ENCODE results near the gene SP140.
"Not testable (repeated sequence)": the region's sequence is repeated elsewhere in the genome, so short reads cannot be mapped to it uniquely, and the experiment has no call there.

The SP140 gene

GRCh38 chr2:230222829-230223228, 2.7 kb upstream of the SP140 start:
- not testable (repeated sequence) for H3K4me3 ChIP-seq (ENCODE audit: low read depth, low read length); DNase-seq (ENCODE audit: low read depth)

GRCh38 chr2:230224458-230224857, 1.1 kb upstream of the SP140 start:
- H3K4me3 ChIP-seq (ENCODE audit: low read depth, low read length): no peak overlapping the region

DNA sequence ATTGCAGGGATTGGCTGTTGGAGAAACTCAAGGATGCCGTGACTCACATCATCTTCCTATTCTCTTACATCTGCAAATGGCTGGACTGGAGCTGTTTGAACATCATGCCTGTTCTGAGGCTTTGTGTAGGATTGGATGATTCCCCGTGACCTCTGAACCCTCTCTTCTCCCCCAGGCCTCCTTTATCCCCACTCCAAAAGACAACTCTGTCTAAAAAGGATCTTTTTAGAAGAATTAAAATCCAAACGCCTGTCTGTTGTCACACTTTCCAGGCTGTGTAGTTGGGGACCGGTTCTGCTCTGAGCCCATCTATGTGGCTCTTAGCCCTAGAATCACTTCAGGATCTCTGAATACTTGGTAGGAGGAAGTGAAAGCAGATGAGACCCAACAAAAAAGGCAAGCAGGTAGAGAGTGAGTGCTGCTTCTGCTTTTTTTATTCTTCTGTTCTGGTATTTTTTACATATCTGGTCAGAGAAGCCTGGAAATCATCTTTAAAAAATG, 565 bp downstream of the SP140 start:
- DNase-seq (ENCODE audit: low read depth): no peak

More at GRCh38 chr2:230224458-230224857, 1.1 kb upstream of the SP140 start:
- DNase-seq (ENCODE audit: low read depth): no peak

DNA sequence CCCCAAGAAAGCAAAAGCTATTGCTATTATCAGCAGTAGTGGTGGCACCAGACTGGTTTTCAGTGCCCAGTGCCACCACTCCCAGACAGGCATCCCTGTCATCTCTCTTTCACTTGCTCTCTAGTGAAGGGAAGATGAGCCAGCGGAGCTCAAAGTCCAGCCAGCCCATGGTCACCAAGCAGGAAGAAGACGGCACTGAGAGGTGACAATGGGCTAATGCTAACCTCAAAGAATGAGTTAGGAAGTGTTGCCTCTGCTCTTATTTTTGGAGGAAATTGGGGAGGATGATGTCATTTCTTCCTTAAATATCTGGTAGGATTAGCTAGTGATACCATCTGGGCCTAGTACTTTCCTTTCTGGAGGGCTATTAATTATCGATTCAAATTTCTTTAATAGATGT, 1.7 kb downstream of the SP140 start:
- H3K4me3 ChIP-seq (ENCODE audit: low read depth, low read length): no peak overlapping the region
- no peak for DNase-seq (ENCODE audit: low read depth)

More for the DNA sequence above, 565 bp downstream of the SP140 start:
- no peak overlapping the region for H3K4me3 ChIP-seq (ENCODE audit: low read depth, low read length)

GRCh38 chr2:230230087-230230486, 4.6 kb downstream of the SP140 start:
- DNase-seq (ENCODE audit: low read depth): peak; percentile 61

DNA sequence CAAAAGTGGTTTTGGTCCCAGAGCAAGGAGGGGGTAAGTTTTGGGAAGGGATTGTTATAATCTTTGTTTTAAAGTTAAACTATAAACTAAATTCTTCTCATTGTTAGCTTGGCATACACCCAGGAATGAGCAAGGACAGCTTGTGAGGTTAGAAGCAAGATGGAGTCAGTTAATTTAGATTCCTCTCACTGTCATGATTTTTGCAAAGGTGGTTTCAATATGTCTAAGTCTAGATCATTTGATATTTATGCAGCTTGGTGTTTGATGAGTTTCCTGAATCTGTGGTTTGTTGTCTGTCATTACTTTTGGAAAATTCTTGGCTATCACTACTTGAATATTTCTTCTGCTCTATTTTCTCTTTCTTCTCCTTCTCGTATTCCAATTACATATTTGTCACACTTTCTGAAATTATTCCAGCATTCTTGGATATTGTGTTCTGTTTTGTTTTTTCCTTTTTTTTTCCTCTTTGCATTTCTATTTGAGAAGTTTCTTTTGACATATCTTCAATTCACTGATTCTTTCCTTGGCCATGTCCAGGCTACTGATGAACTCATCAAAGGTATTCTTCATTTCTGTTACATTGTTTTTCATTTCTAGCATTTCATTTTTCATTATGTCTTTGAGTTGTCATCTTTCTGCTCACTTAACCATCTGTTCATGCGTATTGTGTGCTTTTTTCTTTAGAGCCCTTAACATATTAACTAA, 5.1 kb downstream of the SP140 start:
- no peak overlapping the region for H3K4me3 ChIP-seq (ENCODE audit: low read depth, low read length)
- no peak for DNase-seq (ENCODE audit: low read depth)

More at GRCh38 chr2:230230087-230230486, 4.6 kb downstream of the SP140 start:
- H3K4me3 ChIP-seq (ENCODE audit: low read depth, low read length): no peak overlapping the region

GRCh38 chr2:230231251-230231650, 5.7 kb downstream of the SP140 start:
- no peak for DNase-seq (ENCODE audit: low read depth)
- H3K4me3 ChIP-seq (ENCODE audit: low read depth, low read length): no peak overlapping the region

- no peak for DNase-seq (ENCODE audit: low read depth)
- no peak overlapping the region for H3K4me3 ChIP-seq (ENCODE audit: low read depth, low read length)
These were observed 8.7 kb downstream of the SP140 start for GRCh38 chr2:230234122-230234722.

DNA sequence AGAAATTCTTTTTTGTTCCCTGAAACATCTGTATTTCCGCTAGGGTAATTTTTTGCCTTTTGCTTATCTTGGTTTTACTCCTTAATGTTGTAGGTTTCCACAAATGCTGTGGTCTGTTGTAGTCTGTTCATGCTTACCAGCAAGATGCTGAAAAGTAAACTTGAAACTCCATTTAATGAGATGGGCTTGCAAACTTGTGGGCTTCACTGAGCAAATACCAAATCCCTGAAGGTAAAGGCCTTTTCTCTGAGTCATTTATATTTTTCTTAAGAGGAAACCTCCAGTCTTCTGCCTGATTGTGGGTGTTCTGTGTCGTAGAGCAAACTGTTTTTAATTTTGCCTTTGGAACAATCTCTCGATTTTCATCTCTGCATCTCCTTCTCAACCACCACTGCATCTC, 9.3 kb downstream of the SP140 start:
- H3K4me3 ChIP-seq (ENCODE audit: low read depth, low read length): no peak overlapping the region
- no peak for DNase-seq (ENCODE audit: low read depth)

DNA sequence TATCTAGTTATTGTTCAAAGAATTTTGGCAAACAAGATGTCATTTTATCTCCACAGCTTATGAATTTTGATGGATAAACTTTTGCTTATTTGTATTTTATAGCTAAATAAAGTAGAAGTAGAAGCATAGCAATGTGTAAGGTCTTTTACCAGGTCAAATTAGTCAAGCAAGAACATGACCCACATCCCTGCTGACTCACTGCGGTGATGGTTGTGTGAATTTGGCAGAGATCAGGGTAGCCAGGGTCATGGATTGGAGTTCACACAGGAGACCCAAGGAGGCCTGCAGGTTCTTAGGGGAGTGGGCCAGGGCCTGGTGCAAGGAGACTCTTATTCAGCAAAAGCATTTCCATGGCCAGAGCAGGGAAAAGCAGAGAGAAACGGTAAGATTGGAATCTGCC, 18.7 kb downstream of the SP140 start:
- DNase-seq (ENCODE audit: low read depth): no peak
- no peak overlapping the region for H3K4me3 ChIP-seq (ENCODE audit: low read depth, low read length)

DNA sequence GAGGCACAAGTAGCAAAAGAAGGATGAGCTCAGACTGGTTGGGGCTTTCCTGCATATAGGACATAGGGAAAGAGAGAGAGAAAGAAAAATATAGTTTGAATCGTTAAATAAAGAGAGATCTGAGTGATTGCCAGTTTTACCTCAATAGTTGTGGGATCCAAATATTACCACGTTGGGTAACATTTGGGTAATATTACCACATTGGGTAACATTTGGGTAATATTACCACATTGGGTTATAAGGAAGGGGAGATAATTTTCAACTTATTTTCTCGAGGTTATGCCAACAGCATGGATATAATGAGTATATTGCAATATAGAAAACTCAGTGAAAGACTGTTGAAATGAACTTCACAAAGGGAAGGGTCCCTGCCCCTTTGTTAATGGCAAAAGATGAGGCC, 20.7 kb downstream of the SP140 start:
- DNase-seq (ENCODE audit: low read depth): no peak
- H3K4me3 ChIP-seq (ENCODE audit: low read depth, low read length): no peak overlapping the region

GRCh38 chr2:230250231-230250630, 24.7 kb downstream of the SP140 start:
- no peak for DNase-seq (ENCODE audit: low read depth)
- no peak overlapping the region for H3K4me3 ChIP-seq (ENCODE audit: low read depth, low read length)

DNA sequence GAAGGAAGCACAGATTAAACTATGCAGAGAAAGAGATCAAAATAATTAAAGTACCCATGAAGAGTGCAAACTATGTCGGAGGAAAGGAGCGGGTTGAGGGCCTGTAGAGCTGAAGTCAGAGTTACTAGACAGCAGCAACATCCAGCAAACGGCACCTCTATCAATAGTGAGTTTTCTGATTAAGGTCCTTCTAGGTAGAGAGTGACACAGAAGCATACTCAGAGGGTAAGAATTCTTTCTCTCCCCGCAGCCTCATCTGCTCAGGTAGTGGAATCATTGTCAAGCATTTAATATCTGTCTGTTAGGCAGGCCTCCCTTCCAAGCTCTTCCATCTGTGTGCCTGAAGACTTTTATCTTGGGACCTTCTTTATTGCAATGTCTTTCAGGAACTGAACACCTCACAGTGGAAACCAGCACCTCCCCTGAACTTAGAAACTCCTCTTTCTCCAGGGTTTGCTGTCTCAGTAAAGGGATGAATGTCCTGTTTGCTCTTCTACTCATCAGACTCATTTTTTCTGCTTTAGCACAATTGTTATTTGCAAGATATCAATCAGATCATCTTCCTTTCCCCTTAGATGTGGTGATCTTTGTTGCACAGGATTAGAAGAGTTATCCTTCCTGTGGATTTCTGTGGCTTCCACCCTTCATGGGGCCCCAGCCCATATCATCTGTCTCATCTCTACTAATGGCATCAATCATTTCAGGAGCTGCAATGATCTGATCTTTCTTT, 28.8 kb downstream of the SP140 start:
- no peak for DNase-seq (ENCODE audit: low read depth)

DNA sequence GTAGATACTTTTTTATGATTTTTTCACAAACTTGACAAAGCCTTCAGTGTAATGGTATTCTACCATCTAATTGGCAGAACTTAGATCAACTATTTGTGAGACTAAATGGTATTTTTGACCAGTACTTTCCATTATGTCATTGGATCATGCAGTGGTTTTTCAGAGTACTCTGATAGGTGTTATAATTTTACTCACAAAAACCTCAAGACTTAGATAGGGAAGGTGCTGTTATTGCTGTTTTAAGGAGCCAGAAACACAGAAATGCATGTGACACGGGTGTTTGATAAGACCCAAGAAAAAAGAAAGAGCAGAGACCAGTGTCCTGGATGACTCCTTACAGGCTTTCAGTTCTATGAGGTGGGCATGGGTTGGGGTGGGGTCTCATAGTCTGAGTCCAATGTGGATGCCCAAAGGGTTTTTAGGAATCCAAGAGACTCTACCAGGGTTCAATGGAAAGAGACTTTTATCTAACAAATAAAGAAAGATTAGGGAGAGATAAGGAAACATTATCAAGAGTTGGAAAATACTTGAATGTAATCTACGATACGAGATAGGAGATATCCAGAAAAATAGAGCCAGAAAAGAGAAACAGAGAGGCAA, 31.3 kb downstream of the SP140 start:
- no peak overlapping the region for H3K4me3 ChIP-seq (ENCODE audit: low read depth, low read length)
- no peak for DNase-seq (ENCODE audit: low read depth)

More for the DNA sequence above, 28.8 kb downstream of the SP140 start:
- no peak overlapping the region for H3K4me3 ChIP-seq (ENCODE audit: low read depth, low read length)

DNA sequence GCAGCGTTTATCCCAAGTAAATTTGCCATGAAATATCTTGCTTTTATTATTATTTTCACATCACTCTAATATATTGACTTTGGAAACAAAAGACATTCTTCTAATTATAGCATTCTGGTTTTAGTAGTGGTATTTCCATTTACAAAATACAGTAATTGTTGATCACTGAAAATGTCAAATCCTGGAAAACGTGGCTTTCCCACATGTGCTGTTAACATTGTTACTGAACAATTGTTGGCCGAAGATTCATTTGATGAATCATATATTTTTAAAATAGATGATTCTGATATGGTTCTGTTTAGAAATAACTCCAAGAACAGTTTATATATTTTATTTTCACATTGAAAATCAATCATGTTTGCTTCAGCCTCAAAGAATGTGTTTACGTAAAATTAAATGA, 32.9 kb downstream of the SP140 start:
- no peak for DNase-seq (ENCODE audit: low read depth)
- no peak overlapping the region for H3K4me3 ChIP-seq (ENCODE audit: low read depth, low read length)

GRCh38 chr2:230262246-230262645, 36.7 kb downstream of the SP140 start:
- H3K4me3 ChIP-seq (ENCODE audit: low read depth, low read length): no peak overlapping the region
- no peak for DNase-seq (ENCODE audit: low read depth)

DNA sequence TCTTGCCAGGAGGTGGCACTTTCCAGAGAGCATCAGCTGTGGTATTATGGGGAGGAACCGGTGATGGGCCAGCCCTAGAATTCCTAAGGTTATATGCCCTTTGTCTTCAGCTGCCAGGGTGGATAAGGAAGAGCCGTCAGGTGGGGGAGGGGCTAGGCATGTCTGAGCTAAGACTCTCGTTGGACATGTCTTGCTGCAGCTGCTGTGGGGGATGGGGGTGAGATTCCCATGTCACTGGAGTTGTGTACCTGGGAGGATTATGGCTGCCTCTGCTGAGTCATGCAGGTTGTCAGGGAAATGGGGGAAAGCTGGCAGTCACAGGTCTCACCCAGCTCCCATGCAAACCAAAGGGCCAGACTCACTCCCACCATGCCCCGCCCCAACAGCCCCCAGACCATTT, 39.4 kb downstream of the SP140 start:
- DNase-seq (ENCODE audit: low read depth); H3K4me3 ChIP-seq (ENCODE audit: low read depth, low read length): not testable (repeated sequence)

GRCh38 chr2:230266638-230267037, 41.1 kb downstream of the SP140 start:
- H3K4me3 ChIP-seq (ENCODE audit: low read depth, low read length): no peak overlapping the region
- no peak for DNase-seq (ENCODE audit: low read depth)

GRCh38 chr2:230267059-230267458, 41.5 kb downstream of the SP140 start:
- no peak for DNase-seq (ENCODE audit: low read depth)
- no peak overlapping the region for H3K4me3 ChIP-seq (ENCODE audit: low read depth, low read length)

GRCh38 chr2:230267556-230267955, 42.0 kb downstream of the SP140 start:
- H3K4me3 ChIP-seq (ENCODE audit: low read depth, low read length): no peak overlapping the region
- DNase-seq (ENCODE audit: low read depth): no peak

Data from skeletal muscle cell (primary cell).